ENCODE measurements around the gene HCN3.
"Not testable (repeated sequence)": the region's sequence is repeated elsewhere in the genome, so short reads cannot be mapped to it uniquely, and the experiment has no call there.

The HCN3 gene

DNA sequence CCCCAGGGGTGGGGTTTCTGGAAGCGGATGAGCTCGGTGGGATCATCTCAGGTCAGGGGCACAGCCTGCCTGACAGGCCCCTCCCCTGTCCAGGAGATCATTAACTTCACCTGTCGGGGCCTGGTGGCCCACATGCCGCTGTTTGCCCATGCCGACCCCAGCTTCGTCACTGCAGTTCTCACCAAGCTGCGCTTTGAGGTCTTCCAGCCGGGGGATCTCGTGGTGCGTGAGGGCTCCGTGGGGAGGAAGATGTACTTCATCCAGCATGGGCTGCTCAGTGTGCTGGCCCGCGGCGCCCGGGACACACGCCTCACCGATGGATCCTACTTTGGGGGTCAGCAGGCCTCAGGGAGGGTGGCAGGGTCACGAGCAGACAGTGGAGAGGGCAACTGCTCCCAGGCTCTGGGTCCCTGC is 8.4 kb downstream of the HCN3 start:
- no peak for DNase-seq

DNA sequence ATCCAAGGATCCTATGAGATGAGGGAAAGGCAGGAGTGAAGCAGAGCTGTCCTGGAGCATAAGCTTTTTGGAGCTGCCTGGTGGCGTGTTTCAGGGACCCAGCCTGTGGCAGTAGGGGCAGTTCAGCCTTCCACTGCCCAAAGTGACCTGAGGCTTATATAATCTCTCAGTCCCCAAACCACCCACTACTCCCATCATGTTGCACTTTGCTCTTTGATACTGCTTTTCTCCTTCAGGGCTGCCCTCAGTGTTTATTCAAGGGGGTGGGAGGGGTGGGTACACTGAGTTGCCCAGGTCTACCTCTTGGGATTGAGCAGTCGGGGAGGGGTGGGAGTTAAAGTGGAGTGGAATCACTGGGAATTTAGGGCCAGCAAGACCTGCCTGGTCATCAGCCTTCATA is 9.3 kb downstream of the HCN3 start:
- no peak for DNase-seq

DNA sequence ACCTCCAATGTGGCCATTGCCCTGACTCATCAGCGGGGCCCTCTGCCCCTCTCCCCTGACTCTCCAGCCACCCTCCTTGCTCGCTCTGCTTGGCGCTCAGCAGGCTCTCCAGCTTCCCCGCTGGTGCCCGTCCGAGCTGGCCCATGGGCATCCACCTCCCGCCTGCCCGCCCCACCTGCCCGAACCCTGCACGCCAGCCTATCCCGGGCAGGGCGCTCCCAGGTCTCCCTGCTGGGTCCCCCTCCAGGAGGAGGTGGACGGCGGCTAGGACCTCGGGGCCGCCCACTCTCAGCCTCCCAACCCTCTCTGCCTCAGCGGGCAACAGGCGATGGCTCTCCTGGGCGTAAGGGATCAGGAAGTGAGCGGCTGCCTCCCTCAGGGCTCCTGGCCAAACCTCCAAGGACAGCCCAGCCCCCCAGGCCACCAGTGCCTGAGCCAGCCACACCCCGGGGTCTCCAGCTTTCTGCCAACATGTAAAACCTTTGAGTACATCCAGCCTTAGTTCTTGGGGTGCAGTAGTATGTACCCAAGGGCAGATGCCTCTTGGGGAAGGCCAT is 10.8 kb downstream of the HCN3 start:
- DNase-seq = no peak

DNA sequence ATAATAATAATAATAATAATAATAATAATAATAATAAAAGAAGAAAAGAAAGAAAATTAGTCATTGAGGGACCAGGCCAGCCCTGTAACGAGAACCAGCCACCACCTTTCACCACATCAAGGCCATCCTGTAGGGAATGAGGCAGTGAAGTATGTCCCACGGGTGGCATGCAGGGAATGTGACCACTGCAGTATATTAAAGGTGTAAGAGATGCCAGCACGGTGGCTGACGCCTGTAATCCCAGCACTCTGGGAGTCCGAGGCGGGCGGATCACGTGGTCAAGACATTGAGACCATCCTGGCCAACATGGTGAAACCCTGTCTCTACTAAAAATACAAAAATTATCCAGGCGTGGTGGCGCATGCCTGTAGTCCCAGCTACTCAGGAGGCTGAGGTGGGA is 13.7 kb downstream of the HCN3 start:
- not testable (repeated sequence) for DNase-seq

DNA sequence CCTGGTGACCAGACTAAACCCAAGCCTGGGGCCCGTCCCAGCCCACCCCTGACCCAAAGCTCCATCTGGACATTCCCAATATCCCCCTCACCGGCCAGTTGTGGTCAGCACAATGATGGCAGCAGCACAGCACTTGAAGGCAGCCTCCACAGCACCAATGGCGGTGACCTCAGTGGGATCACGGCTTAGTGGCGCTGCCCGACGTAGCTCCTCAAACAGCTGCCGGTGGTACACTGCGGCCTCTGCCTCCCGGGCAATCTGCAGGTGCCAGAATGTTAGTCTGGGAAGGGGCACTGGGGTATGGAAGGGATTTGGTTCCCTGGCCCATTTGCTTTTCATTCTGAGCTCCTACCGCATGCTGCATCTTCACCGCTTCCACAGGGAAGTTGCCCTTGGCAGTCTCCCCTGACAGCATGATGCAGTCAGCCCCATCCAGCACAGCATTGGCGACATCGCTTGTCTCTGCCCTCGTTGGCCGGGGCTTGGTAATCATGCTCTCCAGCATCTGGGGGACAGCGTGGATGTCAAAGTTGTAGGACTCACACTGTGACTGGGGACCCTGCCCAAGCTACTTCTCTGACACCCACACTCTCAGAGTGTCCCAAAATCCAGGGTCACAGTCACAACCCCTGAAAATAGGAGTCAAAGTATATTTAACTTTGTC is 16.0 kb downstream of the HCN3 start:
- DNase-seq = no peak

DNA sequence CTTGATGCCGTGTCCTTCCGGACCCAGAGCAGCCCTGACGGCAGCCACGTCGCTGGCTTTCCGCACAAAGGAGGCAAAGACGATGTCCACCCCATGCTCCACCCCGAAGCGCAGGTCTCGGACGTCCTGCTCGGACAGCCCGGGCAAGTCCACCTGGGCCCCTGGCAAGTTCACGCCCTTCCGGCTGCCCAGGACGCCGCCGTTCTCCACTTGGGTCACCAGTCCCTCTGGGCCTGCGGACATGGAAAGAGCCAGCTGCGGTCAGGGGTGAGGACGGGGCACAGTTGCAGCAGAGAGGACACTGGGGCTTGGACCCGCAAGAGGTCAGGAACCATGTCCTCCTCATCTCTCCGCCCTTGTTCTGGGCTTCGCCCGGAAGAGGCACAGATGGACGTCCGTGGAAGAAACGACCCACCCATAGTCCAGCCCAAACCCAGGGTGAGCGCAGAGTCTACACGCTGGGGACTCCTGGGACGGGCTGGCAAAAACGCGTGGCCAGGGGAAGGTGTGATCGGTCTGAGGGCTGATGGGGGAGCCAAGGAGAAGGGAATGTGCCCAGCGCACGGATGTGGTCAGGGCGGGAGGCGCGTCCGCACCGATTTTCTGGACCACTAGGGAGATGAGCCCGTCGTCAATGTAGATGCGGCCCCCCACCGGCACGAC is 17.4 kb downstream of the HCN3 start:
- no peak for DNase-seq

DNA sequence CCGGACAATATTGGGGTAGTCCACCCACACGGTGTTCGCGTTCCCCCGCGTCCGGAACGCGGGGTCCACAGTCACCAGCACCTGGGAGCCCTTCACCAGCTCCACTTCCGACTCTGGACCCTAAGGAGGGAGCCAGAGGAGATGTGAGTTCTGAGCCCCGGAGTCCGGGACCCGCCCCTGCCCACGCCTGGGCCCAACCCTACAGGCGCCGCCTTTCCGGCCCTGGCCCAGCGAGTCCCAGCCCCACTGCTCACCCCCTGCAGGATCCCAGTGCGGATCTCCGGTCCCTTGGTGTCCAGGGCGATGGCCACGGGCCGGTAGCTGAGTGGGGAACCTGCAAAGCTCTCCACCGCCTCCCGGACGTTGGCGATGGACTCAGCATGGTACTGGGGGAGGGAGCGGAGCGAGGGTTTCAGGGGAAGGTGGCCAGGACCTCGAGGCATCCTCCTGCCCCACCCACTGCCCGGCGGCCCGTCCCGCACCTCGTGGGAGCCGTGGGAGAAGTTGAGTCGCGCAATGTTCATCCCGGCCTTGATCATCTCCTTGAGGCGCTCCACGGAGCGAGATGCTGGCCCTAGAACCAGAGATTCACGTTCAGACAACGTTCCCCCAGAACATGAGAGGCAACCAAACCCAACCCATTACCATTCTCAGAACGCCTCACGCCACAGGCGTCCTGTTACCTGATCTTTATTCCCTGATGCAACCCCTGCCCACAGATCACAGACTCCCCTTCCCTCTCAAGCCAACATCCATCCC is 18.1 kb downstream of the HCN3 start:
- DNase-seq = no peak

DNA sequence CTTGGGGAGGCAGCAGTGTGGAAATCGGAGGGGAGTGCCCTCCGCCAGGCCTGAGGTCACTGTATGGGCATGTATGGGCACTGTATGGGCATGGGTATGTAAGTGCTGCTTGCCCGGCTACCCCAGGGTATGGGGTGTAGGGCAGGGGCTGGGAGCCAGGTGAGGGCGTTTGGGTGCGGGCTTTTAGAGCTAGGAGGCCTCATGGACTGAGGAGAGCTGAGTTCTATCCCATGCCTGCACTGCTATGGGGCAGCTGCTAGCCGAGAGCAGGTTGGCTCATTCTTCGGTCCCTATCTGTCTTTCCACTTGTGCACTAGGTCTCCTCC is 18.6 kb downstream of the HCN3 start:
- DNase-seq = no peak

DNA sequence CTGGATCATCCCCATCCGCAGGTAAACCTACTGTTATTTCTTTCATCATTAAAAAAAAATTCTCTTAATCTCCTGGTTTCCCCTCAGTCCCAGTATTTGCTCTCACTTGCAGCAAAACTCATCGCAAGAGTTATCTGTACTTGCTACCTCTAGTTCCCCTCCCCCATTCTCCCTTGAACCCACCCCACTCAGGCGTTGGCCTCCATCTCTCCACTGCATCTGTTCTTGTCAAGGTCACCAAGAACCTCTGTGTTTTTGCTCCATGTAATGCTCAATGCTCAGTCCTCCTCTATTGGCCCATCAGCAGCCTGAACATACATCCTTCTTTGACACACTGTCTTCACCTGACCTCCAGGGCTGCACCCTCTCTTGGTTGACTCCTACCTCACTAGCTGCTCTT is 19.4 kb downstream of the HCN3 start:
- DNase-seq = no peak

DNA sequence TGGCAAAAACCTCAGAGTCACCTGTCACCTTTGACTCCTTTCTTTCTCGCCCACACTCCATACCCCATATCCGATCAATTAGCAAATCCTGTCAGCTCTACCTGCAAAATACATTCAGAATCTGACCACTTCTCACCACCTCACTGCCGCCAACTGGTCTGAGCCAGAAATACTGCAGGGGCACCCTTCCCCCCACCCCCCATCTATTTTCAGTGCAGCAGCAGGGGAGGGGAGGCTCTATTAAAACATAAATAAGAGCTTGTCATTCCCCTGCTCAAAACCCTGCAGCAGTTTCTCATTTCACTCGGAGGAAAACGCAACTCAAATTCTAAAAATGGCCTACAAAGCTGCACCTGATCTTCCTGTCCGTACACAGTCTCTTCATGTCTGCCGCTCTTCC is 20.1 kb downstream of the HCN3 start:
- no peak for DNase-seq

DNA sequence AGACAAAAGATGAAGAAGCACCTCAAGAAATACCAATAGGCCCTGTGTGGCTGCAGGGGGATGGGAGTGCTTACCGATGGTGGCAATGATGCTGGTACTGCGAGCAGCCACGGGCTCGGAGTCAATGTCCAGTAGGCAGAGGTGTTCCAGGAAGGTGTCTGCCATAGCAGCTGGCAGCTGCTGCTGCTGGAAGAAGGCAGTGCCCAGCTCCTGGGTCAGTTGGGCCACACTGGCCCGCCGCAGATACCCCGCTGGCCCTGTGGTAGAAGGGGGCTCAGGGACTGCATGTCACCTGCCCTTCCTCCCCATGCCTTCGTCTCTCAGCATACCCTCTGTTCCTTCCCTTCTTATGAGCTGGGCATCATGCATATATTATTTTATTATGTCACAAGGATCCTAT is 22.8 kb downstream of the HCN3 start:
- no peak for DNase-seq

DNA sequence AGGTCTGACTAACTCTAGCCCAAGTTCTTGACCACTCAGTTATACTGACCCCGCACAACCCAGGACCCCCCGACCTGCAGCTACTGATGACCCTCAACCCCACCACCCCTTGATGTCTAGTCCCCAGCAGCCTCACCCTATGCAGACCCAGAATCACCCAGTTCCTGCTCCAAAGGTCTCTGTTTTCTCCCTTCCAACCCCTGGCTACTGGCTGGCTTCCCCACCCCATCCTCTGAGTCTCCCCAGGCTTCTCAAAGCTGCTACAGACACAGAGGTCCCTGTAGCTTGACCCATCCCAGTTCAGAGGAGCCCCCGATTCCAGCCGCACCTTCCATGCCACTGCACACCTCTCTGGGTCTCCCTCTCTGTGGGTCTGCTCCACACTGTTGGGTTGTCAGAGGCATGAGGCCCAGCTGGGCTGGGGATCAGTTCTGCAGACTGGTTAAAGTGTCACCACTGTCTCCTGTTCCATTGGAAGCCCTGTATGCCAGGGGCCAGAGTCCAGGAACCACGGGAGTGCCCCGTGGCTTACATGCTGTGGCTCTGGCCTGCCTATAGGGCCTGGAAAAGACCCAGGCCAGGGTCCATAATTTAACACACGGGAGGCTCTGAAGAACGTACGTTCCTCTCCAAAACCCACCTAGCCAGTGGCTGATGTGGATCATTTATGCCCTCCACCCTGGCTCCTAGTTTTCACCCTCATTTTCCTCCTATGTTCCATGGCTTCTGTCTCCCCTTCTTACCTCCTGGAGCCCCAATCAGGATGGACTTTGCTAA is 23.5 kb downstream of the HCN3 start:
- DNase-seq = no peak

DNA sequence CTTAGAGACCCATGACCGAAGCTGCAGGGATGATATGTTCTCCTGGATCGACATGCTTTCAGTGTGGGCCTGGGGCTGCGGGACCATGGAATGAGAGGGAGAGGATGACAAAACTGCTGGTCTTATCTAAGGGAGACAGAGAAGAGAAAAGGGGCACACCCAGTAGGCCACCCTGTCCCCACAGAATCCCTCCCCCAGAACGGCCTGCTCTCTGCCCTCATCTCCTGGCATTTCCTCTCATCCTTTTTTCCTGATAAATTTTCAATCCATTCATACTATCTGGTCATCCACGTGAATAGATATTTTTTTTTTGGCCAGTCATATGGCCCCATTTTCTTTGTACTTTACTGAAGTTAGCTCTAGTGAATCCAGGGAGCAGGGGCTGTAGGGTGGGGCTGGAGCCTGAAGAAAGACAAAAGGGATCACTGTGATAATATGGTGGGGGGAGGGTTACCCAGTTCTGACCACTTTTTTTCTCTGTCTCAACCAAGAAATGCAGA is 24.1 kb downstream of the HCN3 start, which contains the start of gene PKLR:
PKLR (minus strand) TSS at position 97 of the 500 bp plus-strand sequence; CDS start at position 54, 43 bp downstream.
- DNase-seq = no peak

DNA sequence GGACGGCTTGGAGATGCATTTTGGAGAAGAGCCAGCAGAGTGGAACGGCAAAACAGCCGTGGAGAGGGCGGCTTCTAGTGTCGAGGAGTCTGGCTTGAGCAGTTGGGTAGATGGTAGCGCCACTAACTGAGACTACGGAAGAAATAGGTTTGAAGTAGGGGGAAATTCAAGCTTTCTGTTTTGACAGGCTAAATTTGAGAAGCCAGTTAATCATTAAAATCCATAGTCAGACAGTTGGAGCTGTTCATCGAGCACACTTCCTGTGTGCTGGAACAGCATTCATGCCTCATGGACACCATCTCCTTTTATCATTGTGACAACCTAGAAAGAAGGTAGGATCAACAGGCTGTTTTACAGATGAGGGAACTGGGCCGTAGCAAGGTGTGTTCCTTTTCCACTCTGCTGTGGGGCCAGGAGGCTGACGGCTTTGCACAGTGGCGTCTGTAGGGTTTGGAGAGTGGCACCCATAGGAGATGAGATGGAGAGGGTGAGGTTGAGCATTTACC is 27.3 kb downstream of the HCN3 start:
- DNase-seq = no peak

DNA sequence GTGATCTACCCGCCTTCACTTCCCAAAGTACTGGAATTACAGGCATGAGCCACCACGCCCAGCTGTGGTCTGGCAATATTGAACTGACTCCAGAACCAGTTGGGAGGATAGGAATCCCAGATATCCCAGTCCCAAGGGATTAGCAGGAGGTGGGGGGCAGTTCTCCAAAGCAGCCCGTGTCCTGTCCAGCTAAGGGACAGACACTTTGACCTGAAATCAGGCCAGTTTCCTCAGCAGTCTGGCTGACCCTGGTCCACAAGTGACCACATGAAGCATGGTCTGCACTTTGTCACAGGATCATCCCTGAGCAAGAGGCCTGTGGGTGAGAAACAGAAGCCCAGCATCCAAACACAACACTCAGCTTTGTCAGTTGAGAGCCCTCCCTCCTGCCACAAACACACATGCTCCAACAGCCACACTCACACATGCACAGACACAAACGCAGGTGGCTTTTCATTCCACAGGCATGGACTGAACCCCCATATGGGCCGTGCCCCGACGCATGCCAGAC is 28.7 kb downstream of the HCN3 start:
- no peak for DNase-seq

DNA sequence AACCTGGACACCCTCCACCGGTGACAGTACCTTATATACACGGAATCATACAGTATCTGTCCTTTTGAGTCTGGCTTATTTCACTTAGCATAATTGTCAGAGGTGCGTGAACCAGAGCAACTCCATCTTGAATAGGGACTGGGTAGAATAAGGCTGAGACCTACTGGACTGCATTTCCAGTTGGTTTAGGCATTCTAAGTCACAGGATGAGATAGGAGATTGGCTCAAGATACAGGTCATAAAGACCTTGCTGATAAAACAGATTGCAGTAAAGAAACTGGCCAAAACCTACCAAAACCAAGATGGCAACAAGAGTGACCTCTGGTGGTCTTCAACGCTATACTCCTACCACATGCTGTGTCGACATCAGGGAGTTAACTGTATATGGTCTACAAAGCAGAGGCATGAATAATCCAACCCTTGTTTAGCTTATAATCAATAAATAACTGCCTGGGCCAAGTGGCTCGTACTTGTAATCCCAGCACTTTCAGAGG is 30.0 kb downstream of the HCN3 start:
- no peak for DNase-seq

DNA sequence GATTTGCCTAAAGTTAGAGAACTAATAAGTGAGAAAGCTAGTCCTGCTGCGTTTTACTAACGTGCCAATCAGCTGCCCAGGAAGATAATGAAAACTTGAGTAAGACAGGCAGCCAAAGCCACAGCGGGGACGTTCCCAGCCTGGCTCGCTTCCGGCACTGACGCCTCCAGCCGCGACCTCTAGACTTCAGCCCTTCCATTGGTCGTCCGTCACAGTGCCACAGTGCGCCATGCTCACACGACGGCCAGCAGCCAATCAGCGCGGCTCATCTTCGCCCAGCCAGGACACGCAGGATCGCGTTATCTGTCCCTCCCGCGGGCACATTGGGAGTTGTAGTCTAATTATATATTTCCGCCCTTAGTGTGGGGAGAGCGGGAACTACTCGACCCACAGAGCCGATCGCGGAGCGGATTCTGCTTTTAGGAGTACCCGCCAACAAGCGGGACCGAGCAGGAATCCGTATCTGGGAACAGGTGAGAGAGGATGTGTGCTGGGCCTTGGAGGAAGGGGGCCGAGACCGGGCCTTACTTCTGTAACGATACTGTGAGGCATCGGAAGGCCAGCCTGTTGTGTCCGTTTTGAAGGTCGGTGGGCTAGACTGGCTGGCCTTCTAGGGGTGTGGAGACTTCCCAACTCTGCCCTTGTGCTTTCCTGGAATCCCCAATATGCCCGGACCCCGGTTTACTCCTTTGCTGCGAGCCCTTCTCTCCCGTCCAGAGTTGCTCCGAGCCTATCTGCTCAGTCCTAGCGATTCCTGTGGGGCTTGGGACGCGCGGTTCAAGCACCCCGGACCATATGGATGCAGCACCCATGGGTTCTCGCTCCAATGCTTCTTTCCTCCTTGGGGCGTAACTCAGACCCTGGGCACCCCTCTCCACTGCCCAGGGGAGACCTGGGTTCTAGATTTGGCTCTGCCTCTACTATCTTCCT is 31.5 kb downstream of the HCN3 start, which contains the start of gene FDPS:
FDPS (plus strand) TSS at position 374 of the 930 bp plus-strand sequence. CDS start 924 bp downstream, outside the sequence.
- DNase-seq = peak; percentile 92 to 98

DNA sequence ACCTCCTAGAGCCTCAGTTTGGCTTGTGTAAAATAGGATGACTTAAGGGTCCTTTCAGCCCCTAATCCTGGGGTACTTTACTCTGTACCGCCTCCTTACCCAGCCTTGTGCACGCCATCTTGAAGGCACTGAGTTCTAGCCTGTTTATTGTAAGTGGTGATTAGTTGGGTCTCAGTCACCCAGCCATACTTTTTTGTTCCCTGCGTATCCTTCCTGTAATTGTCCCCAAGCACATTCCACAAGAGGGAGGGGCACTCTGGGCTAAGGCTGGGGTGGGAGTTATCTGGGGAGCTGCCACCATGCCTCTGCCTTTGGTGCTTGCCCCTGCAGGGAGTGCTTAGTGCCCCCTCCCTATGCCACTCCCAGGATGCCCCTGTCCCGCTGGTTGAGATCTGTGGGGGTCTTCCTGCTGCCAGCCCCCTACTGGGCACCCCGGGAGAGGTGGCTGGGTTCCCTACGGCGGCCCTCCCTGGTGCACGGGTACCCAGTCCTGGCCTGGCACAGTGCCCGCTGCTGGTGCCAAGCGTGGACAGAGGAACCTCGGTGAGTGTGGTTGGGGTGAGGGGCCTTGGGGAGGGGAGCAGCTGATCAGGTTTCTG is 32.3 kb downstream of the HCN3 start:
- no peak for DNase-seq

DNA sequence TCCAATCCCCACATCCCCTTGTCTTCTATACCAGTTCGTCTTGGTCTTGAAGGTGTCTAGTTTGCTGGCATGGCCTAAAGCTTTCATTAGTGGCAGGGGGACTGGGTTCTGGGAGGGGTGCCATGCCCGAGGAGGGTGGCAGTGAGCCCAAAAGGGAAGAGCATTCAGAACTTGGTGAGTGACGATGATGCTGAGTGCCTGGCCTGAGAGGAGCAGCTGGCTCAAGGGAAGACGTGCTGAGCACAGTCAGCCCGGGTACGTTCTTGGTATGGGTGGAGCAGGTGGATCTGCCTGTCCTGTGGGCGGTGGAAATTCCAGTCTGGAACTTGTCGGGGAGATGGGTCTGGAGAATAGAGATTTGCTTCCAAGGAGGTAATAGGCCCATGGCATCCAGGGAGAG is 36.0 kb downstream of the HCN3 start:
- DNase-seq = no peak

DNA sequence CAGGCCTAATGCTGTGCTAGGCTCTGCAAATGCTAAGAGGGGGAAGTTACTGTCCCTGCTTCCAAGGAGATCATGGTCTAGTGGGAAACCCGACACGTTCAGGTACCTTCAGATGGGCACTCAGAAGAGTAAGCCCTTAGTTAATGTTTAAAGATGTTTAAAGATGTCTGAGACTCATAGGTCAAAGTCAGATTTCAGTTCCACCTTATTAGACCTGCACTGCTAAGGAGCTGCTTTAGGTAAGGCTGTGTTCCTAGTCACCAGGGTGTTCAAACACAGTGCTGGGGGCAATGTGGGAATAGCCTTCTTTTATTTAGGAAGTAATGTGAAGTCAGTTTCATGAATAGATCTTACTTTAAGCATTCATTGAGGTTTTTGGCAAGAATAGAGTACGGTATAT is 39.7 kb downstream of the HCN3 start:
- no peak for DNase-seq

All from stimulated activated CD4-positive, alpha-beta T cell treated with anti-CD3 and anti-CD28 coated beads, Interleukin-4, amount 100 ng/mL, for 4 hours (primary cell).